GM23338 (cell line): ENCODE data around the gene MRGPRG.

Source experiments
- CREB1 ChIP-seq: fragments of 250-450 bp; sonication (Bioruptor Pico); IDR thresholded peaks from 2 replicates; pipeline ENCODE4 v1.5.0; 2020; ENCODE audit warnings: low read depth, mild to moderate bottlenecking, moderate library complexity
- EZH2 ChIP-seq: fragments of 200-600 bp; sonication (generic); IDR thresholded peaks from one replicate; pipeline ENCODE4 v1.8.0; 2017; ENCODE audit warnings: antibody characterized with exemption, mild to moderate bottlenecking, low read depth; ENCODE audit not compliant: unreplicated experiment
- EZH2phosphoT487 ChIP-seq: fragments of 200-600 bp; sonication (generic); IDR thresholded peaks from one replicate; pipeline ENCODE4 v1.8.1; 2018; ENCODE audit warnings: antibody characterized with exemption; ENCODE audit not compliant: unreplicated experiment
- JUNB ChIP-seq: IDR thresholded peaks from one replicate; pipeline ENCODE4 v1.6.1; 2016; ENCODE audit warnings: antibody characterized with exemption; ENCODE audit not compliant: unreplicated experiment
- POLR2AphosphoS5 ChIP-seq: IDR thresholded peaks from 2 replicates; pipeline ENCODE4 v1.6.1; 2016; ENCODE audit warnings: antibody characterized with exemption, low read depth
- STAT1 ChIP-seq: IDR thresholded peaks from one replicate; pipeline ENCODE4 v1.6.1; 2016; ENCODE audit warnings: antibody characterized with exemption; ENCODE audit not compliant: unreplicated experiment
- ZNF331 ChIP-seq: fragments of 250-450 bp; sonication (Bioruptor Pico); IDR thresholded peaks from 2 replicates; pipeline ENCODE4 v1.5.0; 2020; ENCODE audit warnings: low read depth, mild to moderate bottlenecking, moderate library complexity
- TF ChIP-seq, protein P1 (sequence below), 2 experiments: fragments of 200-600 bp in 1 of 2; sonication (generic) in 1 of 2; conservative IDR thresholded peaks; 2 replicates each; pipeline versions ENCODE4 v1.5.1 to v1.6.1; 2016 to 2017; ENCODE audit warnings: antibody characterized with exemption in 2 of 2, low read depth in 2 of 2, mild to moderate bottlenecking in 2 of 2, moderate library complexity in 1 of 2
- TF ChIP-seq, protein P2 (sequence below): IDR thresholded peaks from one replicate; pipeline ENCODE4 v1.6.1; 2018; ENCODE audit warnings: antibody characterized with exemption; ENCODE audit not compliant: unreplicated experiment
- TF ChIP-seq, protein P3 (sequence below): IDR thresholded peaks from 2 replicates; pipeline ENCODE4 v1.6.1; 2016; ENCODE audit warnings: antibody characterized with exemption

- TF ChIP-seq, protein P1, sequence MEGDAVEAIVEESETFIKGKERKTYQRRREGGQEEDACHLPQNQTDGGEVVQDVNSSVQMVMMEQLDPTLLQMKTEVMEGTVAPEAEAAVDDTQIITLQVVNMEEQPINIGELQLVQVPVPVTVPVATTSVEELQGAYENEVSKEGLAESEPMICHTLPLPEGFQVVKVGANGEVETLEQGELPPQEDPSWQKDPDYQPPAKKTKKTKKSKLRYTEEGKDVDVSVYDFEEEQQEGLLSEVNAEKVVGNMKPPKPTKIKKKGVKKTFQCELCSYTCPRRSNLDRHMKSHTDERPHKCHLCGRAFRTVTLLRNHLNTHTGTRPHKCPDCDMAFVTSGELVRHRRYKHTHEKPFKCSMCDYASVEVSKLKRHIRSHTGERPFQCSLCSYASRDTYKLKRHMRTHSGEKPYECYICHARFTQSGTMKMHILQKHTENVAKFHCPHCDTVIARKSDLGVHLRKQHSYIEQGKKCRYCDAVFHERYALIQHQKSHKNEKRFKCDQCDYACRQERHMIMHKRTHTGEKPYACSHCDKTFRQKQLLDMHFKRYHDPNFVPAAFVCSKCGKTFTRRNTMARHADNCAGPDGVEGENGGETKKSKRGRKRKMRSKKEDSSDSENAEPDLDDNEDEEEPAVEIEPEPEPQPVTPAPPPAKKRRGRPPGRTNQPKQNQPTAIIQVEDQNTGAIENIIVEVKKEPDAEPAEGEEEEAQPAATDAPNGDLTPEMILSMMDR (conservative IDR thresholded peaks at IDR 0.05; ENCODE audit: low read depth in 2 of 2), result no peak
- TF ChIP-seq CREB1, result no peak
- no peak for TF ChIP-seq EZH2phosphoT487
- TF ChIP-seq STAT1, result no peak
- no peak for TF ChIP-seq EZH2
- no peak for TF ChIP-seq POLR2AphosphoS5
- TF ChIP-seq, protein P2, sequence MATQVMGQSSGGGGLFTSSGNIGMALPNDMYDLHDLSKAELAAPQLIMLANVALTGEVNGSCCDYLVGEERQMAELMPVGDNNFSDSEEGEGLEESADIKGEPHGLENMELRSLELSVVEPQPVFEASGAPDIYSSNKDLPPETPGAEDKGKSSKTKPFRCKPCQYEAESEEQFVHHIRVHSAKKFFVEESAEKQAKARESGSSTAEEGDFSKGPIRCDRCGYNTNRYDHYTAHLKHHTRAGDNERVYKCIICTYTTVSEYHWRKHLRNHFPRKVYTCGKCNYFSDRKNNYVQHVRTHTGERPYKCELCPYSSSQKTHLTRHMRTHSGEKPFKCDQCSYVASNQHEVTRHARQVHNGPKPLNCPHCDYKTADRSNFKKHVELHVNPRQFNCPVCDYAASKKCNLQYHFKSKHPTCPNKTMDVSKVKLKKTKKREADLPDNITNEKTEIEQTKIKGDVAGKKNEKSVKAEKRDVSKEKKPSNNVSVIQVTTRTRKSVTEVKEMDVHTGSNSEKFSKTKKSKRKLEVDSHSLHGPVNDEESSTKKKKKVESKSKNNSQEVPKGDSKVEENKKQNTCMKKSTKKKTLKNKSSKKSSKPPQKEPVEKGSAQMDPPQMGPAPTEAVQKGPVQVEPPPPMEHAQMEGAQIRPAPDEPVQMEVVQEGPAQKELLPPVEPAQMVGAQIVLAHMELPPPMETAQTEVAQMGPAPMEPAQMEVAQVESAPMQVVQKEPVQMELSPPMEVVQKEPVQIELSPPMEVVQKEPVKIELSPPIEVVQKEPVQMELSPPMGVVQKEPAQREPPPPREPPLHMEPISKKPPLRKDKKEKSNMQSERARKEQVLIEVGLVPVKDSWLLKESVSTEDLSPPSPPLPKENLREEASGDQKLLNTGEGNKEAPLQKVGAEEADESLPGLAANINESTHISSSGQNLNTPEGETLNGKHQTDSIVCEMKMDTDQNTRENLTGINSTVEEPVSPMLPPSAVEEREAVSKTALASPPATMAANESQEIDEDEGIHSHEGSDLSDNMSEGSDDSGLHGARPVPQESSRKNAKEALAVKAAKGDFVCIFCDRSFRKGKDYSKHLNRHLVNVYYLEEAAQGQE, result no peak
- TF ChIP-seq, protein P3, sequence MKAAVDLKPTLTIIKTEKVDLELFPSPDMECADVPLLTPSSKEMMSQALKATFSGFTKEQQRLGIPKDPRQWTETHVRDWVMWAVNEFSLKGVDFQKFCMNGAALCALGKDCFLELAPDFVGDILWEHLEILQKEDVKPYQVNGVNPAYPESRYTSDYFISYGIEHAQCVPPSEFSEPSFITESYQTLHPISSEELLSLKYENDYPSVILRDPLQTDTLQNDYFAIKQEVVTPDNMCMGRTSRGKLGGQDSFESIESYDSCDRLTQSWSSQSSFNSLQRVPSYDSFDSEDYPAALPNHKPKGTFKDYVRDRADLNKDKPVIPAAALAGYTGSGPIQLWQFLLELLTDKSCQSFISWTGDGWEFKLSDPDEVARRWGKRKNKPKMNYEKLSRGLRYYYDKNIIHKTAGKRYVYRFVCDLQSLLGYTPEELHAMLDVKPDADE, result no peak
- no peak for TF ChIP-seq ZNF331 (CRISPR knock-in tag)
- TF ChIP-seq JUNB, result no peak
Observed at GRCh38 chr11:3196161-3197043, 22.2 kb downstream of the MRGPRG start.
